GM23338 (cell line): ENCODE results near the gene DNAJC6. TPM values are rescaled to one million over a fixed set of nuclear protein-coding genes. Genes with fewer than 3 reads are reported as not detected.

Experiments
- ATAC-seq: fragments of 200-7000 bp; cut with Tn5 transposase; 3 replicates; pipeline ENCODE4 v1.9.1; 2020
- DNase-seq: peaks from one replicate; pipeline ENCODE4 v3.0.0-alpha.2; 2015; ENCODE audit warnings: low spot score
- H2AFZ ChIP-seq: fragments of 200-600 bp; sonication (generic); 2 replicates; pipeline ENCODE4 v1.8.0; 2016; ENCODE audit warnings: antibody characterized with exemption, mild to moderate bottlenecking, moderate library complexity
- H3F3A ChIP-seq: fragments of 200-600 bp; sonication (generic); replicated peaks from 2 replicates; pipeline ENCODE4 v1.8.0; 2017; ENCODE audit warnings: antibody characterized with exemption, mixed run types, low read depth
- H3K27ac ChIP-seq: fragments of 200-600 bp; sonication (generic); 2 replicates; pipeline ENCODE4 v1.6.1; 2016; ENCODE audit warnings: low read depth
- H3K27me3 ChIP-seq: fragments of 200-600 bp; sonication (generic); 2 replicates; pipeline ENCODE4 v1.8.0; 2016; ENCODE audit warnings: mild to moderate bottlenecking, mixed run types, moderate library complexity; ENCODE audit not compliant: insufficient read depth
- H3K36me3 ChIP-seq: fragments of 200-600 bp; sonication (generic); 2 replicates; pipeline ENCODE4 v1.8.0; 2016; ENCODE audit warnings: mild to moderate bottlenecking; ENCODE audit not compliant: insufficient read depth
- H3K4me1 ChIP-seq: fragments of 200-600 bp; sonication (generic); 2 replicates; pipeline ENCODE4 v1.8.0; 2016; ENCODE audit warnings: mild to moderate bottlenecking, moderate library complexity; ENCODE audit not compliant: insufficient read depth
- H3K4me2 ChIP-seq: fragments of 200-600 bp; sonication (generic); 2 replicates; pipeline ENCODE4 v1.7.1; 2017; ENCODE audit warnings: mixed run types
- H3K4me3 ChIP-seq: fragments of 200-600 bp; sonication (generic); 2 replicates; pipeline ENCODE4 v1.6.1; 2016; ENCODE audit warnings: mixed run types
- H3K79me2 ChIP-seq: fragments of 200-600 bp; sonication (generic); replicated peaks from 2 replicates; pipeline ENCODE4 v1.8.0; 2017; ENCODE audit warnings: mild to moderate bottlenecking; ENCODE audit not compliant: insufficient read depth
- H3K9me2 ChIP-seq: fragments of 200-600 bp; sonication (generic); 2 replicates; pipeline ENCODE4 v1.8.0; 2017; ENCODE audit not compliant: insufficient read depth
- H4K20me1 ChIP-seq: fragments of 200-600 bp; sonication (generic); replicated peaks from 2 replicates; pipeline ENCODE4 v1.8.0; 2017; ENCODE audit warnings: mild to moderate bottlenecking; ENCODE audit not compliant: insufficient read depth
- H3K27ac Mint-ChIP-seq: 2 replicates; pipeline ENCODE4 v1.8.0; 2020; ENCODE audit warnings: inconsistent platforms, mild to moderate bottlenecking, moderate library complexity, mixed read lengths
- H3K27me3 Mint-ChIP-seq: 3 replicates; pipeline ENCODE4 v1.8.0; 2022; ENCODE audit warnings: low read depth, mild to moderate bottlenecking, moderate library complexity, mixed read lengths, inconsistent platforms; ENCODE audit not compliant: insufficient read depth, poor library complexity
- H3K36me3 Mint-ChIP-seq: 3 replicates; pipeline ENCODE4 v1.8.0; 2021; ENCODE audit warnings: low read depth, mild to moderate bottlenecking, inconsistent platforms, moderate library complexity, mixed read lengths
- H3K4me1 Mint-ChIP-seq: 3 replicates; pipeline ENCODE4 v1.8.0; 2020; ENCODE audit warnings: mild to moderate bottlenecking, inconsistent platforms, mixed read lengths
- H3K4me3 Mint-ChIP-seq: 3 replicates; pipeline ENCODE4 v1.8.0; 2021; ENCODE audit warnings: moderate library complexity, mild to moderate bottlenecking, inconsistent platforms, mixed read lengths
- H3K9me3 Mint-ChIP-seq: 3 replicates; pipeline ENCODE4 v1.8.0; 2020; ENCODE audit warnings: moderate library complexity, mild to moderate bottlenecking, inconsistent platforms, mixed read lengths
- EZH2 ChIP-seq: fragments of 200-600 bp; sonication (generic); IDR thresholded peaks from one replicate; pipeline ENCODE4 v1.8.0; 2017; ENCODE audit warnings: antibody characterized with exemption, mild to moderate bottlenecking, low read depth; ENCODE audit not compliant: unreplicated experiment
- EZH2phosphoT487 ChIP-seq: fragments of 200-600 bp; sonication (generic); IDR thresholded peaks from one replicate; pipeline ENCODE4 v1.8.1; 2018; ENCODE audit warnings: antibody characterized with exemption; ENCODE audit not compliant: unreplicated experiment
- JUNB ChIP-seq: IDR thresholded peaks from one replicate; pipeline ENCODE4 v1.6.1; 2016; ENCODE audit warnings: antibody characterized with exemption; ENCODE audit not compliant: unreplicated experiment
- NANOG ChIP-seq: IDR thresholded peaks from 2 replicates; pipeline ENCODE4 v1.6.1; 2016; ENCODE audit warnings: antibody characterized with exemption, borderline replicate concordance
- POLR2AphosphoS5 ChIP-seq: IDR thresholded peaks from 2 replicates; pipeline ENCODE4 v1.6.1; 2016; ENCODE audit warnings: antibody characterized with exemption, low read depth
- STAT1 ChIP-seq: IDR thresholded peaks from one replicate; pipeline ENCODE4 v1.6.1; 2016; ENCODE audit warnings: antibody characterized with exemption; ENCODE audit not compliant: unreplicated experiment
- ZNF114 ChIP-seq: fragments of 250-450 bp; sonication (Bioruptor Pico); IDR thresholded peaks from 2 replicates; pipeline ENCODE4 v1.5.0; 2020; ENCODE audit warnings: mild to moderate bottlenecking, moderate library complexity
- ZNF331 ChIP-seq: fragments of 250-450 bp; sonication (Bioruptor Pico); IDR thresholded peaks from 2 replicates; pipeline ENCODE4 v1.5.0; 2020; ENCODE audit warnings: low read depth, mild to moderate bottlenecking, moderate library complexity
- polyA plus RNA-seq: library from polyadenylated mRNA; unstranded; fragments of >200 nt; fragmentation: Nextera tagmentation; extraction: Ambion mirVana; gene quantifications from 2 replicates; pipeline ENCODE4 v1.2.1, GENCODE V29; 2016
- total RNA-seq: library from RNA; depleted of rRNA; stranded (reverse); fragments of >200 nt; shearing (Covaris generic); gene quantifications from 2 replicates; pipeline ENCODE4 v1.2.3, GENCODE V29; 2014
- TF ChIP-seq, protein P1 (sequence below), 2 experiments: fragments of 200-600 bp in 1 of 2; sonication (generic) in 1 of 2; conservative IDR thresholded peaks; 2 replicates each; pipeline versions ENCODE4 v1.5.1 to v1.6.1; 2016 to 2017; ENCODE audit warnings: antibody characterized with exemption in 2 of 2, low read depth in 2 of 2, mild to moderate bottlenecking in 2 of 2, moderate library complexity in 1 of 2
- TF ChIP-seq, protein P2 (sequence below): IDR thresholded peaks from 2 replicates; pipeline ENCODE4 v1.6.1; 2016; ENCODE audit warnings: antibody characterized with exemption

Gene DNAJC6
- total and polyA plus RNA-seq, 2 experiments from 2014 or later: 2.4 to 7.4 TPM

DNA sequence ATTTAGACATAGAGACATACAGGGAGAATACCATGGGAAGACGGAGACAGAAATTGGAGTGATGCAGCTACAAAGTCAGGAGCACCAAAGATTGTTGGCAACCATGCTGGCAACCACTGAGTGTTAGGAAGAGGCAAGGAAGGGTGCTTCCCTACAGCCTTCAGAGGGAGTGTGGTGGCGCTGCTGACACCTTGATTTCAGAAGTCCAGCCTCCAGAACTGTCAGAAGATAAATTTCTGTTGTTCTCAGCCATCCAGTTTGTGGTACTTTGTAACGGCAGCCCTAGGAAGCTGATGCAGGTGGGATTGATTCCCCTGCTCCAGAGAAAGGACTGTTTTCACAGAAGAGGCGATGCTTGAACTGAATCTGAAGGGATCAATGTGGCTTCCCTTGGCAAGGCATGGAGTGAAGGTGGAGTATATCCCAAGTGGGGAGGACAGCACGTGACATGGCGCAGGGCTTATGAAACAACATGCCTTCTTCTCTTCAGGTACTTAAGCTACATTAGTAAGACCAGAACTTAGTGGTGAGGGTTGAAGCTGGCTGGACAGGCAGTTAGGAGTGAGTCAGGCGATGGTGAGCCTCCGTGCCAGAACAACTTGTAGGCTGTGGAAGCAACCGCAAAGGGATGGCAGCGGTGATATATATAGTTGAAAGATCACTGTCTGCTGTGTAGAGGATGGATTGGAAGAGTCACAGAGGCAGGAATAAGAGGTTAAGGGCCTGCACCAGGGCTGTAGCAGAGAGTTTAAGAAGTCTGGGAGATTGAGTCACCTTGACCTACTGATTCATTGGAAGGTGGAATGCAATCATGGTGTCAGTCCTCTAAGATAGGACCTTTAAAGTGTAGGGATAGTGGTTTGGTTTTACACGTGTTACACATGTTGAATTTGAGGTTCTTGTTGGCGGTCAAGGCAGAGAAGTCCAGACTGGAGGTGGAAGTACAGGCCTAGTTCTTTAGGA lies 113.2 kb downstream of the DNAJC6 start:
- peaks cover 3% of the 10 kb centered on the region for H3K27me3 Mint-ChIP-seq
- H3K27ac ChIP-seq: no peak overlapping the region
- peaks cover 40% of the 10 kb centered on the region for H3K4me1 Mint-ChIP-seq
- peaks cover 6% of the 10 kb centered on the region; the same call in 1 of the 3 replicates for H3K9me3 Mint-ChIP-seq
- H3K27me3 ChIP-seq: no peaks in the 10 kb centered on the region
- no peak overlapping the region for H3K27ac Mint-ChIP-seq
- H3K4me1 ChIP-seq: peaks cover 39% of the 10 kb centered on the region
- peaks cover 11% of the 10 kb centered on the region; the same call in 1 of the 2 replicates for H3F3A ChIP-seq
- no peaks in the 10 kb centered on the region for H4K20me1 ChIP-seq
- H3K79me2 ChIP-seq: peaks cover 42% of the 10 kb centered on the region
- no peak for TF ChIP-seq EZH2phosphoT487
- ATAC-seq (no peak), DNase-seq (no peak)
- H3K4me3 ChIP-seq: peak overlapping the region; percentile 82; the same call in 1 of the 2 replicates
- H3K9me2 ChIP-seq: no peaks in the 10 kb centered on the region
- no peak overlapping the region for H2AFZ ChIP-seq
- no peak overlapping the region; the same call in 2 of the 3 replicates for H3K4me3 Mint-ChIP-seq
- peaks cover 13% of the 10 kb centered on the region for H3K36me3 Mint-ChIP-seq
- peak overlapping the region; percentile 86; the same call in 1 of the 2 replicates for H3K4me2 ChIP-seq
- H3K36me3 ChIP-seq: no peaks in the 10 kb centered on the region

DNA sequence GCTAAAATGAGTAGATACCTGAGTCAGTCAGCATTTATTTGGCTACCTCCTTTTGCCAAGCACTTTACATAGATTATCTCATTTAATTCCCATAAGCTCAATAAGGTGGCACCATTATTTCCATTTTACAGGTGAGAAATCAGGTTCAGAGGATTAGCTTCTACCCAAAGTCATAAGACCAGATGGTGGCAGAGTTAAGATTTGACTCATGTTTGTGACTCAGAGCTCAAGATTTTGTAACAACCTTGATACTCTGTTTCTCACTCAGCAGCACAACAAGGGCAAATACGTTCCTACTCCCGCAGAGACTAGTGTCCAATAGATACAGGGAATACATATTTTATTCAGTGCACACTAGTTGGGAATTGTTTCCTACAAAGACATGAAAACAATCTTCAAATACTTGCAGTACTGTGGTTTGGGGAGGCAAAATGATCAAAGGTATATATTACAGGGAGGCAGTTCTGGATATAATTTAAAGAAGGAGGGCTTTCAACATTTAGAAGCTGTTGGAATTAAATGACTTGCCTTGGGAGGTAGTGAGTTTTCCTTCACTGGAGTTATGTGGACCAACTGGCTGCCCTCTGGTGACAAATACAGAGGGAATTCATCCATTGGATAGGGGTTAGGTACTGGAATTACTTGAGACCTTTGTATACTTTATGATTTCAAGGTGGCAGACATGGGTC lies 114.7 kb downstream of the DNAJC6 start:
- Histone ChIP-seq H3K4me3 (no peak overlapping the region), H3K9me2 (no peaks in the 10 kb centered on the region), H3F3A (peaks cover 3% of the 10 kb centered on the region; the same call in 1 of the 2 replicates), H3K27me3 (no peaks in the 10 kb centered on the region), H3K36me3 (no peaks in the 10 kb centered on the region), H3K27ac (no peak overlapping the region; the same call in 1 of the 2 replicates), H3K79me2 (peaks cover 42% of the 10 kb centered on the region), H3K4me2 (no peak overlapping the region), H4K20me1 (no peaks in the 10 kb centered on the region), H2AFZ (no peak overlapping the region), H3K4me1 (peaks cover 26% of the 10 kb centered on the region)
- DNase-seq (no peak), ATAC-seq (no peak)
- peaks cover 3% of the 10 kb centered on the region; the same call in 1 of the 3 replicates for H3K9me3 Mint-ChIP-seq
- no peak overlapping the region; the same call in 1 of the 2 replicates for H3K27ac Mint-ChIP-seq
- no peak overlapping the region for H3K4me3 Mint-ChIP-seq
- no peak for TF ChIP-seq EZH2
- no peak for TF ChIP-seq ZNF331 (CRISPR knock-in tag)
- no peak for TF ChIP-seq EZH2phosphoT487
- H3K4me1 Mint-ChIP-seq: peaks cover 27% of the 10 kb centered on the region
- H3K36me3 Mint-ChIP-seq: peaks cover 13% of the 10 kb centered on the region
- H3K27me3 Mint-ChIP-seq: peaks cover 3% of the 10 kb centered on the region

DNA sequence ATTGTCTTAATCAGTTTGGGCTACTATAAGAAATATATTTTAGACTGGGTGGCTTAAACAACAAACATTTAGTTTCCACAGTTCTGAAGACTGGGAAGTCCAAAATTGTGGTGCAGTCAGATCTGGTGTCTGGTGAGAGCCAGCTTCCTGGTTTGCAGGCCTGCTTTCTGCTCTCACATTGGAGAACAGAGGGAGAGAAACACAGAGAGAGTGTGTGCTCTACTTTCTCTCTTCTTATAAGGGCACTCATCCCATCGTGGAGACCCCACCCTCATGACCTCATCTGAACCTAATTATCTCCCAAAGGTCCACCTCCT lies 115.2 kb downstream of the DNAJC6 start:
- Histone ChIP-seq H3F3A (no peaks in the 10 kb centered on the region; the same call in 1 of the 2 replicates), H2AFZ (no peak overlapping the region), H3K27ac (no peak overlapping the region; the same call in 1 of the 2 replicates), H3K4me1 (peaks cover 22% of the 10 kb centered on the region), H3K4me2 (0 out of 2 replicates have a peak overlapping the region, but pooled peaks have one; percentile 28), H3K36me3 (no peaks in the 10 kb centered on the region), H3K9me2 (no peaks in the 10 kb centered on the region), H3K27me3 (no peaks in the 10 kb centered on the region), H3K79me2 (peaks cover 42% of the 10 kb centered on the region), H4K20me1 (no peaks in the 10 kb centered on the region), H3K4me3 (no peak overlapping the region)
- H3K4me3 Mint-ChIP-seq: no peak overlapping the region
- DNase-seq (no peak), ATAC-seq (no peak)
- TF ChIP-seq, protein P1, sequence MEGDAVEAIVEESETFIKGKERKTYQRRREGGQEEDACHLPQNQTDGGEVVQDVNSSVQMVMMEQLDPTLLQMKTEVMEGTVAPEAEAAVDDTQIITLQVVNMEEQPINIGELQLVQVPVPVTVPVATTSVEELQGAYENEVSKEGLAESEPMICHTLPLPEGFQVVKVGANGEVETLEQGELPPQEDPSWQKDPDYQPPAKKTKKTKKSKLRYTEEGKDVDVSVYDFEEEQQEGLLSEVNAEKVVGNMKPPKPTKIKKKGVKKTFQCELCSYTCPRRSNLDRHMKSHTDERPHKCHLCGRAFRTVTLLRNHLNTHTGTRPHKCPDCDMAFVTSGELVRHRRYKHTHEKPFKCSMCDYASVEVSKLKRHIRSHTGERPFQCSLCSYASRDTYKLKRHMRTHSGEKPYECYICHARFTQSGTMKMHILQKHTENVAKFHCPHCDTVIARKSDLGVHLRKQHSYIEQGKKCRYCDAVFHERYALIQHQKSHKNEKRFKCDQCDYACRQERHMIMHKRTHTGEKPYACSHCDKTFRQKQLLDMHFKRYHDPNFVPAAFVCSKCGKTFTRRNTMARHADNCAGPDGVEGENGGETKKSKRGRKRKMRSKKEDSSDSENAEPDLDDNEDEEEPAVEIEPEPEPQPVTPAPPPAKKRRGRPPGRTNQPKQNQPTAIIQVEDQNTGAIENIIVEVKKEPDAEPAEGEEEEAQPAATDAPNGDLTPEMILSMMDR (conservative IDR thresholded peaks at IDR 0.05; ENCODE audit: low read depth in 2 of 2): no peak
- TF ChIP-seq, protein P2, sequence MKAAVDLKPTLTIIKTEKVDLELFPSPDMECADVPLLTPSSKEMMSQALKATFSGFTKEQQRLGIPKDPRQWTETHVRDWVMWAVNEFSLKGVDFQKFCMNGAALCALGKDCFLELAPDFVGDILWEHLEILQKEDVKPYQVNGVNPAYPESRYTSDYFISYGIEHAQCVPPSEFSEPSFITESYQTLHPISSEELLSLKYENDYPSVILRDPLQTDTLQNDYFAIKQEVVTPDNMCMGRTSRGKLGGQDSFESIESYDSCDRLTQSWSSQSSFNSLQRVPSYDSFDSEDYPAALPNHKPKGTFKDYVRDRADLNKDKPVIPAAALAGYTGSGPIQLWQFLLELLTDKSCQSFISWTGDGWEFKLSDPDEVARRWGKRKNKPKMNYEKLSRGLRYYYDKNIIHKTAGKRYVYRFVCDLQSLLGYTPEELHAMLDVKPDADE: no peak
- no peak for TF ChIP-seq JUNB
- TF ChIP-seq NANOG: no peak
- TF ChIP-seq POLR2AphosphoS5: no peak
- TF ChIP-seq STAT1: no peak
- no peak for TF ChIP-seq ZNF114 (CRISPR knock-in tag)
- no peak overlapping the region for H3K27ac Mint-ChIP-seq
- peaks cover 25% of the 10 kb centered on the region for H3K4me1 Mint-ChIP-seq
- H3K36me3 Mint-ChIP-seq: peaks cover 13% of the 10 kb centered on the region
- H3K27me3 Mint-ChIP-seq: peaks cover 3% of the 10 kb centered on the region
- H3K9me3 Mint-ChIP-seq: peaks cover 3% of the 10 kb centered on the region; the same call in 1 of the 3 replicates
